ENCODE data around the gene SLC27A1.

GRCh38 chr19:17555480-17555928 lies 85.2 kb downstream of the SLC27A1 start, which contains the start of gene COLGALT1:
- no peak for TF ChIP-seq CTCF (conservative IDR thresholded peaks at IDR 0.05; ENCODE audit: low read depth, low read length)
- TF ChIP-seq EZH2 (IDR thresholded peaks at IDR 0.05; ENCODE audit: low read length, unreplicated experiment), result no peak
- TF ChIP-seq EZH2phosphoT487 (IDR thresholded peaks at IDR 0.05; ENCODE audit: borderline replicate concordance, low read length), result no peak
